H1 (cell line): ENCODE results near the gene SRRM2. TPM values are rescaled to one million over a fixed set of nuclear protein-coding genes. Genes with fewer than 3 reads are reported as not detected.
A peak's percentile ranks its signal among the peaks of the same experiment; 100 is the strongest.

Experiments used
- CTCF ChIA-PET: fragments of 300-600 bp; sonication (Branson Sonifier 250); formaldehyde crosslinking; loops from one replicate; lab custom pipeline; 2021; ENCODE audit not compliant: partially characterized antibody; lab: Charles Lee
- POLR2A ChIA-PET: fragments of 300-600 bp; sonication (Branson Sonifier 250); formaldehyde crosslinking; loops from one replicate; lab custom pipeline; 2021; ENCODE audit warnings: inconsistent platforms; ENCODE audit not compliant: partially characterized antibody; lab: Charles Lee
- DNase-seq, 2 experiments: peaks; one replicate each; pipeline versions ENCODE4 v3.0.0 to v3.0.0-alpha.2; 2010 to 2022; ENCODE audit warnings: low spot score in 2 of 2, low read depth in 1 of 2, mixed read lengths in 1 of 2
- FAIRE-seq: peaks from 2 replicates; lab custom pipeline; 2011; peaks lifted over from hg19 to GRCh38; lab: Jason Lieb, UNC
- H2AFZ ChIP-seq: 2 replicates; pipeline ENCODE4 v1.8.1; 2012; ENCODE audit warnings: low read length, inconsistent platforms
- H2AK5ac ChIP-seq: 2 replicates; pipeline ENCODE4 v1.6.1; 2013; ENCODE audit warnings: low read depth, low read length
- H2BK120ac ChIP-seq: replicated peaks from 2 replicates; pipeline ENCODE3; 2013; ENCODE audit warnings: low read depth, low read length, inconsistent platforms
- H2BK12ac ChIP-seq: 2 replicates; pipeline ENCODE4 v1.6.1; 2013; ENCODE audit warnings: low read depth, low read length
- H2BK15ac ChIP-seq: 2 replicates; pipeline ENCODE4 v1.6.1; 2013; ENCODE audit warnings: low read length
- H2BK20ac ChIP-seq: 2 replicates; pipeline ENCODE4 v1.6.1; 2013; ENCODE audit warnings: low read length
- H2BK5ac ChIP-seq: 2 replicates; pipeline ENCODE4 v1.6.1; 2013; ENCODE audit warnings: low read depth, low read length
- H3K14ac ChIP-seq: 2 replicates; pipeline ENCODE4 v1.6.1; 2013; ENCODE audit warnings: inconsistent platforms; ENCODE audit not compliant: insufficient read length
- H3K18ac ChIP-seq: 2 replicates; pipeline ENCODE4 v1.6.1; 2013; ENCODE audit warnings: low read length; ENCODE audit errors: extremely low read depth
- H3K23ac ChIP-seq: 2 replicates; pipeline ENCODE4 v1.6.1; 2013; ENCODE audit warnings: inconsistent platforms; ENCODE audit not compliant: insufficient read length
- H3K23me2 ChIP-seq: 2 replicates; pipeline ENCODE4 v1.6.1; 2013; ENCODE audit warnings: low read depth, low read length
- H3K27ac ChIP-seq: 2 replicates; pipeline ENCODE4 v1.6.1; 2011; ENCODE audit warnings: low read depth, low read length, inconsistent platforms
- H3K27me3 ChIP-seq, 4 experiments: replicated peaks in 1 of 4; 1 replicate in 1 of 4; 2 replicates in 3 of 4; pipeline versions ENCODE4 v1.6.1 to v1.8.1; 2011 to 2013; ENCODE audit warnings: low read length in 3 of 4, mild to moderate bottlenecking in 3 of 4, inconsistent platforms in 2 of 4, mixed read lengths in 2 of 4, moderate library complexity in 1 of 4; ENCODE audit not compliant: control insufficient read depth in 3 of 4, insufficient read depth in 3 of 4; ENCODE audit errors: extremely low read depth in 1 of 4
- H3K36me3 ChIP-seq, 4 experiments: 2 replicates each; pipeline versions ENCODE4 v1.6.1 to v1.8.1; 2011 to 2013; ENCODE audit warnings: mild to moderate bottlenecking in 4 of 4, low read length in 3 of 4, moderate library complexity in 2 of 4, control low read depth in 1 of 4, inconsistent platforms in 1 of 4; ENCODE audit not compliant: insufficient read depth in 4 of 4, control insufficient read depth in 2 of 4
- H3K4ac ChIP-seq: replicated peaks from 2 replicates; pipeline ENCODE3; 2013; ENCODE audit warnings: low read length, low read depth, mixed read lengths, inconsistent platforms; ENCODE audit not compliant: insufficient read length
- H3K4me1 ChIP-seq, 4 experiments: replicated peaks in 1 of 4; 1 replicate in 1 of 4; 2 replicates in 3 of 4; pipeline versions ENCODE4 v1.6.1 to v1.8.1; 2011 to 2013; ENCODE audit warnings: low read length in 3 of 4, inconsistent platforms in 2 of 4, mixed read lengths in 1 of 4; ENCODE audit not compliant: insufficient read depth in 4 of 4, control insufficient read depth in 3 of 4
- H3K4me2 ChIP-seq, 2 experiments: 2 replicates each; pipeline versions ENCODE4 v1.6.1 to v1.8.1; 2011 to 2013; ENCODE audit warnings: low read depth in 2 of 2, low read length in 2 of 2, control low read depth in 1 of 2, inconsistent platforms in 1 of 2, mild to moderate bottlenecking in 1 of 2; ENCODE audit not compliant: insufficient read depth in 1 of 2
- H3K4me3 ChIP-seq, 4 experiments: fragments of 200-600, 300-600 bp in 1 of 4; sonication (generic), shearing (Covaris generic), sonication (Bioruptor Twin) in 1 of 4; 2 replicates each; pipeline versions ENCODE4 v1.5.1 to v1.8.1; 2011 to 2016; ENCODE audit warnings: low read length in 4 of 4, low read depth in 3 of 4, control low read depth in 2 of 4, inconsistent platforms in 2 of 4, mild to moderate bottlenecking in 2 of 4, mixed read lengths in 1 of 4, moderate library complexity in 1 of 4; ENCODE audit not compliant: insufficient read depth in 2 of 4; ENCODE audit errors: extremely low read depth in 1 of 4
- H3K56ac ChIP-seq: replicated peaks from 2 replicates; pipeline ENCODE3; 2013; ENCODE audit warnings: low read depth, mild to moderate bottlenecking, mixed read lengths, low read length, inconsistent platforms; ENCODE audit not compliant: insufficient read length
- H3K79me1 ChIP-seq: 2 replicates; pipeline ENCODE4 v1.6.1; 2013; ENCODE audit warnings: low read depth, low read length, control low read depth
- H3K79me2 ChIP-seq, 2 experiments: 2 replicates each; pipeline versions ENCODE4 v1.6.1 to v1.8.1; 2012 to 2013; ENCODE audit warnings: low read length in 2 of 2, mild to moderate bottlenecking in 2 of 2, inconsistent platforms in 1 of 2; ENCODE audit not compliant: insufficient read depth in 2 of 2, control insufficient read depth in 1 of 2
- H3K9ac ChIP-seq, 4 experiments: replicated peaks in 1 of 4; 1 replicate in 1 of 4; 2 replicates in 3 of 4; pipeline versions ENCODE4 v1.6.1 to v1.8.1; 2011 to 2013; ENCODE audit warnings: low read depth in 3 of 4, low read length in 3 of 4, control low read depth in 2 of 4, mild to moderate bottlenecking in 2 of 4, moderate library complexity in 2 of 4, inconsistent platforms in 1 of 4; ENCODE audit errors: extremely low read depth in 1 of 4
- H3K9me3 ChIP-seq, 2 experiments: 2 replicates each; pipeline versions ENCODE4 v1.6.1 to v1.8.1; 2012 to 2013; ENCODE audit warnings: mild to moderate bottlenecking in 2 of 2, moderate library complexity in 2 of 2, control low read depth in 1 of 2, inconsistent platforms in 1 of 2, low read depth in 1 of 2, low read length in 1 of 2, mixed read lengths in 1 of 2; ENCODE audit not compliant: insufficient read depth in 2 of 2
- H4K20me1 ChIP-seq, 2 experiments: replicated peaks in 1 of 2; 2 replicates each; pipeline versions ENCODE3 to v1.8.1; 2011 to 2013; ENCODE audit warnings: inconsistent platforms in 2 of 2, low read length in 2 of 2, mild to moderate bottlenecking in 1 of 2; ENCODE audit not compliant: insufficient read depth in 2 of 2, control insufficient read depth in 1 of 2
- H4K5ac ChIP-seq: 2 replicates; pipeline ENCODE4 v1.6.1; 2013; ENCODE audit warnings: low read length, low read depth, mixed read lengths, inconsistent platforms; ENCODE audit not compliant: insufficient read length
- H4K8ac ChIP-seq: 2 replicates; pipeline ENCODE4 v1.8.0; 2013; ENCODE audit warnings: mild to moderate bottlenecking, moderate library complexity, low read length, inconsistent platforms; ENCODE audit not compliant: insufficient read depth; ENCODE audit errors: extremely low read depth
- H4K91ac ChIP-seq: replicated peaks from 2 replicates; pipeline ENCODE3; 2013; ENCODE audit warnings: low read length, mixed read lengths, inconsistent platforms; ENCODE audit not compliant: insufficient read length
- BCL11A ChIP-seq, 2 experiments: IDR thresholded peaks; one replicate each; pipeline ENCODE4 v1.6.1; 2011; ENCODE audit warnings: low read depth in 2 of 2, low read length in 2 of 2, mild to moderate bottlenecking in 2 of 2
- BRCA1 ChIP-seq: IDR thresholded peaks from 2 replicates; pipeline ENCODE4 v1.6.1; 2012; ENCODE audit warnings: low read depth, low read length, improper control_type of control experiment
- CBX5 ChIP-seq: fragments of 300-800, 300-1000 bp; sonication (generic); IDR thresholded peaks from 2 replicates; pipeline ENCODE4 v1.7.1; 2016; ENCODE audit warnings: antibody characterized with exemption, low read length, low read depth
- GTF2F1 ChIP-seq: IDR thresholded peaks from 2 replicates; pipeline ENCODE4 v1.6.1; 2012; ENCODE audit warnings: low read depth, low read length, improper control_type of control experiment, borderline replicate concordance
- JUN ChIP-seq: IDR thresholded peaks from 2 replicates; pipeline ENCODE4 v1.6.1; 2011; ENCODE audit warnings: low read depth, mild to moderate bottlenecking, improper control_type of control experiment, low read length
- KDM5A ChIP-seq: fragments of 200-600 bp; IDR thresholded peaks from 2 replicates; pipeline ENCODE4 v1.7.1; 2012; ENCODE audit warnings: mild to moderate bottlenecking, low read length, inconsistent platforms, mixed read lengths
- PHF8 ChIP-seq: fragments of 200-600 bp; sonication (generic); conservative IDR thresholded peaks from 2 replicates; pipeline ENCODE4 v1.7.1; 2012; ENCODE audit warnings: low read depth, mild to moderate bottlenecking, inconsistent platforms, low read length, moderate library complexity
- POLR2AphosphoS5 ChIP-seq: IDR thresholded peaks from 2 replicates; pipeline ENCODE4 v1.6.1; 2011; ENCODE audit warnings: low read depth, low read length
- SP2 ChIP-seq: IDR thresholded peaks from 2 replicates; pipeline ENCODE4 v1.6.1; 2012; ENCODE audit warnings: mild to moderate bottlenecking, low read length, inconsistent platforms
- TEAD4 ChIP-seq: IDR thresholded peaks from 2 replicates; pipeline ENCODE4 v1.6.1; 2012; ENCODE audit warnings: low read depth, low read length, inconsistent platforms, mixed read lengths
- WGBS, 2 experiments: shearing (Covaris generic) in 1 of 2; methylation state at CpG; one replicate each; pipeline versions ENCODE4 v1.1.6 to v1.1.7; 2013 to 2015; ENCODE audit warnings: low lambda C conversion rate in 2 of 2, mixed read lengths in 2 of 2, inconsistent platforms in 1 of 2, low coverage in 1 of 2, missing lambda C conversion rate in 1 of 2; ENCODE audit not compliant: insufficient replicate concordance in 2 of 2, insufficient coverage in 1 of 2, insufficient read length in 1 of 2; ENCODE audit errors: extremely low coverage in 1 of 2, missing lambda C conversion rate in 1 of 2; 5-methylcytosine and 5-hydroxymethylcytosine counted together
- polyA plus RNA-seq, 7 experiments: library from polyadenylated mRNA; depleted of rRNA in 3 of 7; stranded (reverse) in 5 of 7; unstranded in 2 of 7; fragments of >200 nt in 5 of 7; fragments of 200-250 nt in 2 of 7; gene quantifications; 1 replicate in 5 of 7; 2 replicates in 1 of 7; 4 replicates in 1 of 7; pipeline versions ENCODE4 v1.2.1 to v1.2.3, GENCODE V29; 2011 to 2013; ENCODE audit warnings: missing spikeins in 2 of 7, mixed read lengths in 2 of 7
- total RNA-seq: library from RNA; stranded (reverse); fragmentation: NEBNext Ultra II Directional; extraction: Animal tissue kit (Norgen Biotek cat#: 25700); gene quantifications from 2 replicates; pipeline ENCODE4 v1.2.1, GENCODE V29; 2021
- TF ChIP-seq, protein P1 (sequence below): IDR thresholded peaks from 2 replicates; pipeline ENCODE4 v1.6.1; 2012; ENCODE audit warnings: low read length, inconsistent platforms

Gene SRRM2
- total and polyA plus RNA-seq, 2 of the 8 experiments (the other 6 are each of a cell fraction or from before 2014, with no cell fraction given), result 300 to 579 TPM

DNA sequence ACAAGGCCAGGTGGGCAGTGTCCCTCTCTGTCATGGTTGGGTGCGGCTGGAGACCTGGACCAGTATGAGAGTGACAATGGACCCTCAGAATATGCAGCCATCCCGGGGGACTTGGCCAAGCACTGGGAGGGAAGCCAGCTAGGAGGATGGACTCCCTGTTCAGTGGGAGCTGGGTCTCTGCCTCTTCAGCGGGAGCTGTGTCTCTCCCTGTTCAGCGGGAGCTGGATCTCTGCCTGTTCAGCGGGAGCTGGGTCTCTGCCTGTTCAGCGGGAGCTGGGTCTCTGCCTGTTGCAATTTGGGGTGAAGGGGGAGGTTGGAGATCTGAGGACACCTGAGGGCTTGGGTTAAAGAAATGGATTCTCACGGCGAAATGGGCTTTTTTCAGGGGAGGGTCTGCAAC lies 38.7 kb downstream of the SRRM2 start:
- Histone ChIP-seq H3K79me2 (no peaks in the 10 kb centered on the region), H3K27ac (no peak overlapping the region), H3K9me3 (no peaks in the 10 kb centered on the region), H4K8ac (no peak overlapping the region), H3K14ac (no peak overlapping the region), H3K56ac (no peak overlapping the region), H2BK5ac (no peak overlapping the region), H2BK12ac (no peak overlapping the region), H3K18ac (no peak overlapping the region), H3K4me2 (no peak overlapping the region), H3K23me2 (no peaks in the 10 kb centered on the region; the same call in 1 of the 2 replicates), H3K23ac (no peak overlapping the region), H3K4me3 (no peak overlapping the region), H3K36me3 (no peaks in the 10 kb centered on the region), H2BK120ac (no peak overlapping the region), H3K4ac (no peak overlapping the region), H2AFZ (no peak overlapping the region), H4K20me1 (no peaks in the 10 kb centered on the region), H3K79me1 (no peaks in the 10 kb centered on the region; the same call in 1 of the 2 replicates), H2AK5ac (0 out of 2 replicates have a peak overlapping the region, but pooled peaks have one; percentile 8), H3K9ac (no peak overlapping the region), H2BK15ac (no peak overlapping the region), H3K27me3 (no peaks in the 10 kb centered on the region; a peak in 1 of 7 replicates), H4K91ac (no peak overlapping the region), H3K4me1 (peaks cover 0 to 3% (median 1%) of the 10 kb centered on the region in 4 experiments; a peak in 1 of 7 replicates)
- POLR2A ChIA-PET, result interaction anchor here (1.1 to 2.6 kb wide), 5 partner anchors 13 to 270 kb away, joined by 3 to 7 read pairs (median 6); no protein-coding TSS in a partner anchor
- WGBS, 2 experiments, result 89% methylated on average over 8 of the region's 8 CpGs; no CpG with 5 or more reads in 1 of the 2 experiments
- DNase-seq (no peak), FAIRE-seq (no peak)
- CTCF ChIA-PET, result interaction anchor here (0.7 to 1.1 kb wide), 4 partner anchors 32 to 136 kb away, joined by 3 to 4 read pairs (median 3); no protein-coding TSS in a partner anchor
- TF ChIP-seq BCL11A (IDR thresholded peaks at IDR 0.05; ENCODE audit: low read depth in 2 of 2, low read length in 2 of 2) (no peak), CBX5 (no peak), JUN (no peak), KDM5A (no peak), POLR2AphosphoS5 (no peak), SP2 (no peak), TEAD4 (no peak), PHF8 (no peak), BRCA1 (no peak), GTF2F1 (no peak)
- TF ChIP-seq, protein P1, sequence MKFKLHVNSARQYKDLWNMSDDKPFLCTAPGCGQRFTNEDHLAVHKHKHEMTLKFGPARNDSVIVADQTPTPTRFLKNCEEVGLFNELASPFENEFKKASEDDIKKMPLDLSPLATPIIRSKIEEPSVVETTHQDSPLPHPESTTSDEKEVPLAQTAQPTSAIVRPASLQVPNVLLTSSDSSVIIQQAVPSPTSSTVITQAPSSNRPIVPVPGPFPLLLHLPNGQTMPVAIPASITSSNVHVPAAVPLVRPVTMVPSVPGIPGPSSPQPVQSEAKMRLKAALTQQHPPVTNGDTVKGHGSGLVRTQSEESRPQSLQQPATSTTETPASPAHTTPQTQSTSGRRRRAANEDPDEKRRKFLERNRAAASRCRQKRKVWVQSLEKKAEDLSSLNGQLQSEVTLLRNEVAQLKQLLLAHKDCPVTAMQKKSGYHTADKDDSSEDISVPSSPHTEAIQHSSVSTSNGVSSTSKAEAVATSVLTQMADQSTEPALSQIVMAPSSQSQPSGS, result no peak
- TF ChIP-seq, all 59 proteins: peak for 0
- Histone ChIP-seq H4K5ac (no peak overlapping the region), H2BK20ac (no peak overlapping the region)
